ENCODE results near the gene SPINK8. TPM values are rescaled to one million over a fixed set of nuclear protein-coding genes. Genes with fewer than 3 reads are reported as not detected.

SPINK8 gene
- total and polyA plus RNA-seq, 2 donors (not counting 3 experiments of a cell fraction or from before 2014, with no cell fraction given), result not detected

GRCh38 chr3:48267782-48268181 is 65.7 kb downstream of the SPINK8 start:
- dilution Hi-C loops (cut with MboI; ENCODE audit: extremely low pct_ligation_motif_present, low sequenced_read_pairs) (no loop called here), intact Hi-C loops (cut with micrococcal nuclease) (no loop called here)
- Histone ChIP-seq H3K27ac (ENCODE audit: insufficient read depth, low read depth, low read length) (no peak overlapping the region), H3K4me1 (ENCODE audit: control insufficient read depth, extremely low read depth, insufficient read depth, low read length) (peaks cover 9% of the 10 kb centered on the region), H3K9ac (replicated peaks; ENCODE audit: extremely low read depth, insufficient read depth, low read length) (no peak overlapping the region), H3K4me2 (ENCODE audit: insufficient read depth, low read length) (no peak overlapping the region), H3K9me1 (replicated peaks; ENCODE audit: control insufficient read depth, extremely low read depth, insufficient read depth, low read length) (no peaks in the 10 kb centered on the region), H4K20me1 (replicated peaks; ENCODE audit: control insufficient read depth, extremely low read depth, insufficient read depth, low read length) (no peaks in the 10 kb centered on the region), H3K36me3 (ENCODE audit: control insufficient read depth in 2 of 2, extremely low read depth in 1 of 2, insufficient read depth in 2 of 2, low read length in 2 of 2) (peaks cover 0 to 4% of the 10 kb centered on the region in 2 experiments), H3K79me2 (ENCODE audit: control insufficient read depth, insufficient read depth, low read length) (no peaks in the 10 kb centered on the region), H3K9me3 (replicated peaks; ENCODE audit: control insufficient read depth, insufficient read depth, low read length) (no peaks in the 10 kb centered on the region), H2AFZ (ENCODE audit: low read depth, low read length) (no peak overlapping the region), H3K27me3 (ENCODE audit: control insufficient read depth in 2 of 2, insufficient read depth in 2 of 2, low read length in 2 of 2) (no peaks in the 10 kb centered on the region), H3K4me3 (replicated peaks in 1 of 3; ENCODE audit: insufficient read depth in 1 of 3, low read depth in 1 of 3, low read length in 3 of 3) (no peak overlapping the region)
- POLR2A ChIA-PET, result no interaction called here
- peak; percentile 82 for TF ChIP-seq GATA2 (IDR thresholded peaks at IDR 0.05; ENCODE audit: insufficient read depth, insufficient read length, low read depth, low read length)
- TF ChIP-seq CTCF (IDR thresholded peaks at IDR 0.05; ENCODE audit: extremely low read depth in 1 of 2, insufficient read depth in 1 of 2, low read depth in 1 of 2, low read length in 2 of 2), result no peak
- TF ChIP-seq MAX (IDR thresholded peaks at IDR 0.05; ENCODE audit: insufficient read depth, insufficient read length), result no peak
- CTCF ChIA-PET, result interaction anchor here (0.7 to 24.1 kb wide), 4 partner anchors 19 to 172 kb away, joined by 3 to 723 read pairs (median 6); partner anchors contain the start of genes CCDC51 and PLXNB1
- no TSS peak for BruUV-seq (replicated peaks)
- DNase-seq (ENCODE audit: low read depth, low spot score), result peak; percentile 37
- peak; percentile 73 for FAIRE-seq

DNA sequence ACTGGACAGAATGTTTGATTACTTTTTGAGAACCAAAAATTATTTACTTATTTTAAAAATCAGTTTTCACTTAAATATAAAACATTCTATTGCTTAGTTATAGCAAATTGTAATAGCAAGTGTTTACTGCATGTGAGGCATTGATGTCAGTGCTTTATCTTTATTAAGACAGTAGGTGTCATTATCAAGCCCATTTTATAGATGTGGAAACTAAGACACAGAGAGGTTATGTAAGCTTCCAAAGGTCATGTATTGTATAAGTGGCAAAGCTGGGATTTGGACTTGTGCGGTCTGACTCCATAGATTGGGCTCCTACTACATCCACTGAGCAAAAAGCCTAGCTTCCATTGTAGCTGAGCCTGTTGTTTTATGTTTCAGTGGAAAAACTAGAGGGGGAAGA is 74.9 kb downstream of the SPINK8 start:
- Histone ChIP-seq H3K36me3 (ENCODE audit: control insufficient read depth in 2 of 2, extremely low read depth in 1 of 2, insufficient read depth in 2 of 2, low read length in 2 of 2) (peaks cover 0 to 3% of the 10 kb centered on the region in 2 experiments), H3K27me3 (ENCODE audit: control insufficient read depth in 2 of 2, insufficient read depth in 2 of 2, low read length in 2 of 2) (no peaks in the 10 kb centered on the region), H3K9me1 (replicated peaks; ENCODE audit: control insufficient read depth, extremely low read depth, insufficient read depth, low read length) (no peaks in the 10 kb centered on the region), H2AFZ (ENCODE audit: low read depth, low read length) (no peak overlapping the region), H3K4me2 (ENCODE audit: insufficient read depth, low read length) (no peak overlapping the region), H3K9ac (replicated peaks; ENCODE audit: extremely low read depth, insufficient read depth, low read length) (no peak overlapping the region), H3K27ac (ENCODE audit: insufficient read depth, low read depth, low read length) (no peak overlapping the region), H3K9me3 (replicated peaks; ENCODE audit: control insufficient read depth, insufficient read depth, low read length) (no peaks in the 10 kb centered on the region), H3K79me2 (ENCODE audit: control insufficient read depth, insufficient read depth, low read length) (peaks cover 18% of the 10 kb centered on the region), H3K4me1 (ENCODE audit: control insufficient read depth, extremely low read depth, insufficient read depth, low read length) (no peaks in the 10 kb centered on the region), H3K4me3 (replicated peaks in 1 of 3; ENCODE audit: insufficient read depth in 1 of 3, low read depth in 1 of 3, low read length in 3 of 3) (no peak overlapping the region), H4K20me1 (replicated peaks; ENCODE audit: control insufficient read depth, extremely low read depth, insufficient read depth, low read length) (no peaks in the 10 kb centered on the region)
- CTCF ChIA-PET, result interaction anchor here (1.6 to 1.8 kb wide), 2 partner anchors 10 to 177 kb away, joined by 5 to 8 read pairs; no protein-coding TSS in a partner anchor
- no peak for TF ChIP-seq MAX (IDR thresholded peaks at IDR 0.05; ENCODE audit: insufficient read depth, insufficient read length)
- TF ChIP-seq POLR2A (IDR thresholded peaks at IDR 0.05; ENCODE audit: low read depth, low read length), result no peak
- no peak for TF ChIP-seq JUN (IDR thresholded peaks at IDR 0.05; ENCODE audit: borderline replicate concordance, insufficient read depth, insufficient read length, low read depth)
- TF ChIP-seq GATA2 (IDR thresholded peaks at IDR 0.05; ENCODE audit: insufficient read depth, insufficient read length, low read depth, low read length), result no peak
- no peak for TF ChIP-seq MYC (IDR thresholded peaks at IDR 0.05; ENCODE audit: low read depth, low read length)
- TF ChIP-seq EZH2 (IDR thresholded peaks at IDR 0.05; ENCODE audit: borderline replicate concordance, low read depth, low read length, severe bottlenecking), result no peak
- TF ChIP-seq FOS (IDR thresholded peaks at IDR 0.05; ENCODE audit: borderline replicate concordance, insufficient read depth, low read length), result no peak
- TF ChIP-seq CTCF (IDR thresholded peaks at IDR 0.05; ENCODE audit: extremely low read depth in 1 of 2, insufficient read depth in 1 of 2, low read depth in 1 of 2, low read length in 2 of 2), result no peak
- no peak for TF ChIP-seq POLR2AphosphoS5 (IDR thresholded peaks at IDR 0.05; ENCODE audit: insufficient read depth, low read depth, low read length)
- no TSS peak for BruUV-seq (replicated peaks)
- FAIRE-seq (no peak), DNase-seq (ENCODE audit: low read depth, low spot score) (no peak)
- dilution Hi-C loops (cut with MboI; ENCODE audit: extremely low pct_ligation_motif_present, low sequenced_read_pairs) (no loop called here), intact Hi-C loops (cut with micrococcal nuclease) (no loop called here)
- POLR2A ChIA-PET, result no interaction called here

Measured in endothelial cell of umbilical vein (primary cell).